Medulla oblongata (tissue), 1 donor: ENCODE results near the gene UBASH3B.
"Not testable (repeated sequence)": the region's sequence is repeated elsewhere in the genome, so short reads cannot be mapped to it uniquely, and the experiment has no call there.

Experiments used
- DNase-seq: peaks from one replicate; pipeline ENCODE4 v3.0.0-alpha.2; 2015; ENCODE audit errors: extremely low spot score

Gene UBASH3B

GRCh38 chr11:122655527-122656072 lies at the start of gene UBASH3B:
Gene UBASH3B (plus strand): TSS chr11:122655722. CDS start chr11:122656050, 328 bp downstream.
- DNase-seq, result peak; percentile 71

GRCh38 chr11:122607162-122607561 lies 48.4 kb upstream of the UBASH3B start:
- DNase-seq, result not testable (repeated sequence)

GRCh38 chr11:122612123-122612824 lies 43.2 kb upstream of the UBASH3B start:
- no peak for DNase-seq

- no peak for DNase-seq
These were observed 38.8 kb upstream of the UBASH3B start for GRCh38 chr11:122616718-122617117.

DNA sequence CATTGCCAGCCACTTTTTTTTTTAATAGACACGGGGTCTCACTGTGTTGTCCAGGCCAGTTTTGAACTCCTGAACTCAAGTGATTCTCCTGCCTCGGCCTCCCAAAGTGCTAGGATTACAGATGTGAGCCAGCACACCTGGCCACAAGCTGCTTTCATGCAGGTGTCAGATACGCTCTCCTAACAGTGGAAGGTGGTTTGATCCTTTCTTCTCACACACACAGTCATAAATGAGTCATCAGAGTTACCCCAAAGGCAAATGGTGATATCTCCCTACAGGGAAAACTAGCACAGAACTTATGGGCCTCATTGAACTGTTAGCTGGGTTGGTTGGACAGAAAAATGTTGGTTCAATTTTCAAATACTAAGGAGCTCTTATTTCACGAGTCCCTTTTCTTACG lies 38.2 kb upstream of the UBASH3B start:
- DNase-seq, result no peak

DNA sequence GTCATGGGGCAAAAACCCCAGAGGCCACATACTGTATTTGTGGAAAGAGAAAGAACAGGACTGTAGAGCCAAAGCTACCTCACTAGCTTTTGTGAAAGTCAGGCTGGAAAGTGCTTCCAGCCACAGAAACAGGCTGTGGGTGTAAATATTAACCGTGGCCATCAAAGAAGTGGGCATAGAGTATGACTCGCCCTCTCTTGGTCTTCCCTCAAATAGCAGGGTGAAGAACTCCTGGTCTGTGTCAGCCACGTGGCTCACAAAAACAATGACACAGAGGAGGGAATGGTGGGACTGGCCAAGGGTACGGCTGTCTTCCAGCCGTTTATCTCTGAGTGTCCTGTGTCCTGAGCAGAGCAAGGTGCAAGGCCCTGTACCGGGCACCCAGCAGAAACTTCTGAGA lies 37.6 kb upstream of the UBASH3B start:
- no peak for DNase-seq

DNA sequence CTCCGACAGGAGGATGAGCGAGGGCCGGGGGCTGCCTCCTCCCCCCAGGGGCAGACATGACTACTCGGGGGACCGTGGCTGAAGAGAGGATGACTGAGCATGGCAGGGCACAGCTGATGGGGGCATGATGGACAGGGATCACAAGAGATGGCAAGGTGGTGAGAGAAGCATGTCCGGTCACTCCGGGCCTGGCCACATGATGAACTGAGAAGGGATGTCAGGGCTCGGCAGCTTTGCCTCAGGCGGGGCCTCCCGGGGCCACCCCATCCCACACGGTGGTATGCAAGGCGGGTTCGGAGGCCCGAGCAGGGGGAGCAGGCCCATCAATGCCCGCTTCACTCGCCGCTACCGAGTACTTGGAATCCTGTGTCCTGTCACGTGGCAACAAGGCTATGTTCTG lies 36.6 kb upstream of the UBASH3B start:
- DNase-seq, result no peak

DNA sequence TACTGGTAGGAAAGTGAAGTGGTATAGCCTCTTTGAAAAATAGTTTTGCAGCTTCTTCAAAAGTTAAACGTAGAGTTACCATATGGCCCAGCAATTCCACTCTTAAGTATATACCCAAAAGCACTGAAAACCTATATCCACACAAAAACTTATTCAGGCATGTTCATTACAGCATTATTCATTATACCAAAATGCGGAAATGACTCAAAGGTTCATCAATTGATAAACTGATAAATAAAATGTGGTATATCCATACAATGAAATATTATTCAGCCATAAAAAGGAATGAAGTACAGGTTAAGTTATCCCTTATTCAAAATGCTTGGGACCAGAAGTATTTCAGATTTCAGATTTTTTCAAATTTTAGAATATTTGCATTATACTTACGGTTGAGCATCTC lies 35.8 kb upstream of the UBASH3B start:
- DNase-seq, result no peak

GRCh38 chr11:122625501-122625900 lies 30.0 kb upstream of the UBASH3B start:
- DNase-seq, result not testable (repeated sequence)

DNA sequence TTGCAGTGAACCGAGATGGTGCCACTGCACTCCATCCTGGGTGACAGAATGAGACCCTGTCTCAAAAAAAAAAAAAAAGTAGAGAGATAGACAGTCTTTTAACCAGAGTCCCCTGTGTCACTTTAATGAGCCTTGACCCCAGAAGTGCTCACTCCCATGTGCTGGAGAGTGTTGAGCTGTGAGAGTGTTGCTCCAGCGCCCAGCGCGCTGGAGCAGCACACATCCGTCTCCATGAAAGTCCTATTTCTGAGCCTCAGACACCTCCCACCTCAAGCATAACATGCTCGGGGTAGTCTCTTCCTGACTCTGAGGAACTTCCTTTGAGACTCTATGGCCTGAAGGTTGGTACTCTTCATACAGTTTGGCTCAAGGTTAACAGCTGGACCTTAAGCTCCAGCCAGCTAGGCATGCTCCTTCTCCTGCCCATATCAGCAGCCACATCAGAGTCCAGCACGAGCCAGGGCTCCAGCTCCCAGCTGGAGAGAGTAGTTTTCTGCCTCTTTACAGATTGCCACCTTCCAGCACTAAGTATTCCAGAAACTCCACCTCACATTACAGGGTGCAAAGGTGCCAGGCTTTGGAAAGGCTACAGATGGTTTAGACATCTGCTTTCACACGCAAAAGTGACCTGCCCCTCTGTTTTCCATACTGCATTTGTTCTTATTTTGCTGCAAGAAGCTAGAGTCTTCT lies 29.4 kb upstream of the UBASH3B start:
- no peak for DNase-seq

DNA sequence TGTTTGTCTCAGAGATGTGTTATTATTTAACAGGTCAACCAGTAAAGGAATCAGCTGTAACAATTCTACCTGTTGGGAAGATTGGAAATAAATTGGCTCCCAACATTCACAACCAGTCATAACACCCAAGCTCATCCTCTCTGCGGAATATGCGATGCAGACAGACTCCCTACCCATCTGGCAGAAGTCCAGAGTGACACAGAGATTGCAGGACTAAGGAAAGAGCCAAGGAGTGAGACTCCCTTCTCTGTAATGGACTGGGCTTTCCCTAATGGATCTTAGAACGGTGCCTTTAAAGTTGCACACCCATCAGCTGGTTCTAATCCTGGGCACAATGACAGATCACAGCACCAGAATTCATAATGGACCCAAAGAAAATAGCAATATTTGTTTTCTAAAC lies 27.8 kb upstream of the UBASH3B start:
- DNase-seq, result peak; percentile 15

DNA sequence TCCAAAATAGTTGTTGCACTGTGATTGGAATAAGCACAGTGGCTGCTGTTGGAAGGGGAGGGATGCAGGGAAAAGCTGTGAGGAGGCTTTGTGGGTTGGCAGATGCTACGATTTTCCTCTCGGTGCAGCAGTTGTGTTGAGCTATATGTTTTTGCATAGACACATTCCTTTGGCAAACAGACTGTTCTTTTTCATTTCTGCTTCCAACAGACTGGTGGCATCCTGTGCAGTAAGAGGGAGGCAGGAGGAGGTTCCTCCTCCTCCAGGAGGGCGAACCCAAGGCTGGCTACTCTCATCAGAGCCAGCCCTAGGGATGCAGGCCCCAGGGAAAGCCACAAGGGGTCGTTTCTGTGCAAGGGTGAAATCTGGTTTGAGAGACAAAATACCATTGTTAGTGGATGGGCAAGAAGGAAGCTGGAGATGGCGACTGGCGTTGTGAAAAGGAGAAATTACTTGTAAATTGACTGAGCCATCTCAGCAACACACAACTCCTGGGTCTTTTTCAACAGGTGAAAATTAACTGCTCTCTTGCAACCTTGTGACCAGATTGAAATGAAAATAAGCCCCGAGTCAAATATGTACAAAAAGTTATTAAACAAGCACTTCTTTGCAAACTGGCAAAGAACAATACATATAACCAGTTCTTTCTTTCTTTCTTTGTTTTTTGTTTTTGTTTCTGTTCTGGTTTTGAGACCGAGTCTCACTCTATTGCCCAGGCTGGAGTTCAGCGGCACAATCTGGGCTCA lies 26.5 kb upstream of the UBASH3B start:
- peak; percentile 91 for DNase-seq

GRCh38 chr11:122632181-122632824 lies 23.2 kb upstream of the UBASH3B start:
- no peak for DNase-seq

- DNase-seq, result peak; percentile 65
These were observed 22.2 kb upstream of the UBASH3B start for GRCh38 chr11:122633219-122633829.

- DNase-seq, result no peak
These were observed 21.0 kb upstream of the UBASH3B start for GRCh38 chr11:122634501-122634900.

GRCh38 chr11:122637541-122637940 lies 18.0 kb upstream of the UBASH3B start:
- no peak for DNase-seq

GRCh38 chr11:122642472-122642922 lies 13.0 kb upstream of the UBASH3B start:
- DNase-seq, result no peak

- DNase-seq, result no peak
These were observed 12.6 kb upstream of the UBASH3B start for GRCh38 chr11:122642971-122643370.

DNA sequence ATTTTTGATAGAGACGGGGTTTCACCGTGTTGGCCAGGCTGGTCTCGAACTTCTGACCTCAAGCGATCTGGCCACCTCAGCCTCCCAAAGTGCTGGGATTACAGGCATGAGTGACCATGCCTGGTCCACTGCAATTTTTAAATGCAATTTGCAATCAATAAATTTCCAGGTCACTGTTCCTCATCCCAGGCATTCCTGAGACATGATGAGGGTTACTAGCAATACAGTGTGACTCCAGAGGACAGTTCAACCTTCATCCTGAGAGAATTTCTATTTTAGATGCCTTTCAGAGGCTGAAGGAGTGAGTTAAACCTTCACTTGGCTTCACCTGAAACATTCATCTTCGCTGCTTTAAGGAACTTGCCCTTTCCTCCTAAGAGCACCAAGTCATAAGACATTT lies 9.7 kb upstream of the UBASH3B start:
- no peak for DNase-seq

- no peak for DNase-seq
These were observed 8.8 kb upstream of the UBASH3B start for GRCh38 chr11:122646549-122647340.
